NCI-H2196 treated with DMSO at 0.1 percent for 48 hours (cell line): ENCODE measurements around the gene RTL1.

Experiments used
- DNase-seq: peaks from one replicate; lab custom pipeline; 2025; ENCODE audit not compliant: unreplicated experiment; lab: John Stamatoyannopoulos, UW

Gene RTL1

DNA sequence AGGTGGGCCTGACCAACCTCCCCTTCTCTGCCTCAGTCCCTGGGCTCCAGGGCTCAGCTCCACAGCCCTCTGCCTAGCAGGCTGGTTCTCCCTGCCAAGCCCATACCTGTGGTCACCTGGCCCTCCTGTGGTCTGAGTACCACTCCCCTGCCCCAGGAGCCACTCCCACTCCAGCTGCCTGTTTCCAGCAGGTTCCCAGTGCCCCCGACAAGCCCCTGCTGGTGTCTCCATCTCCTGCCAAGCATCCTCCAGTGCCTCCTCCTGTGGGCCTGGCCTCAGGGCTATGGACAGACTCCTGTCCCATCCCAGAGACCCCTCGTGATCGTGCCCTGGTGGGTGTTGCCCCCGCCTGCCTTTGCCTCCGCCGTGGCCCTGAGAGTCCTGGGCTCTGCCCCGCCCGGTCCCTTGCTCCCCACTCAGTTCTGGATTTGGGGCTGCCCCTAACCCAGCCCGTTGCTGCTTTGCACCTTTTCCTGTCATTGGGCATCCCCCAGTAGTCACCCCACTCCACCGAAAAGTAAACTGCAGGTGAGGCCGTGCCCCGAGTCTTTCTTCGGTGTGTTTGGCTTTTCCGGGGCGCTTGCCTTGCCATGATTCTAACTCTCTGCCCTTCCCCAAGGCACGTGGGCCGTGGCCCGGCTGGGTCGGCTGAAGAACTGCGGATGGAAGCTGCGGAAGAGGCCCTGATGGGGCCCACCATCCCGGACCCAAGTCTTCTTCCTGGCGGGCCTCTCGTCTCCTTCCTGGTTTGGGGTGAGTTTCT is 67.8 kb downstream of the RTL1 start:
- no peak for DNase-seq

DNA sequence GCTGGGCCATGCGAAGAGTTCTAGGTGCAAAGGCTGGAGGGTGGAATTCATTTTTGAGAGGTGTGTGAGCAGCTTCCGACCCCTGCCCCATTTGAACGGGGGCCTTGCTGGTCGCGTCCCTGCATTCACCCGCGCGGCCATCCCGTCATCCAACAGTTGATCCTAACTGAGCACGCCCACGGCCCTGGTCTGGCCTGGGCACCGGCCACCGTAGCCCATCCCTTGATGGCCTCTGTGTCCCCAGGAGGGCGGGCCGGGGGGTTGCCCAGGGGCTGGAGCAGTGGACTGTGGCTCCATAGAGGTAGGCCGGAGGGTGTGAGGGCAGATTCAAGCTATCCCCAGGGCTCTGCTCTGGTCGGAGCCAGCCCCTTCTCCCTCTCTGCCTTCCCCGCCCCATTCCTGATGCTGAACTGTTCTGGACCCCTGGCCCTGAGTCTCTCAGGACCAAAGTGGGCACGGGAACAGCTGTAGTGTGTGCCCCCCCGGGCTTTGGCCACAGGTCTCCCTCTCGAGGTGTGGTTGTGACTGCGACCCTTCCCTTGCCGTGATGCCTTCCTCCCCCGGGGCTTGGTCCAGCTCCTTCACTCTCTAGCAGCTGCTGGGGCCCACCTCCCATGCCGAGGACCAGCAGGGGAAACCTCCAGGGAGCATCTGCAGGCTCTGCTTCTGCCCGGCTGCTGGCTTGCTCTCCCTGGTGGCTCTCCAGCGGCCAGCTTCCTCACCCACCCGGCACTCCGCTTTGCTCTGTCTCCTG is 68.6 kb downstream of the RTL1 start:
- no peak for DNase-seq

DNA sequence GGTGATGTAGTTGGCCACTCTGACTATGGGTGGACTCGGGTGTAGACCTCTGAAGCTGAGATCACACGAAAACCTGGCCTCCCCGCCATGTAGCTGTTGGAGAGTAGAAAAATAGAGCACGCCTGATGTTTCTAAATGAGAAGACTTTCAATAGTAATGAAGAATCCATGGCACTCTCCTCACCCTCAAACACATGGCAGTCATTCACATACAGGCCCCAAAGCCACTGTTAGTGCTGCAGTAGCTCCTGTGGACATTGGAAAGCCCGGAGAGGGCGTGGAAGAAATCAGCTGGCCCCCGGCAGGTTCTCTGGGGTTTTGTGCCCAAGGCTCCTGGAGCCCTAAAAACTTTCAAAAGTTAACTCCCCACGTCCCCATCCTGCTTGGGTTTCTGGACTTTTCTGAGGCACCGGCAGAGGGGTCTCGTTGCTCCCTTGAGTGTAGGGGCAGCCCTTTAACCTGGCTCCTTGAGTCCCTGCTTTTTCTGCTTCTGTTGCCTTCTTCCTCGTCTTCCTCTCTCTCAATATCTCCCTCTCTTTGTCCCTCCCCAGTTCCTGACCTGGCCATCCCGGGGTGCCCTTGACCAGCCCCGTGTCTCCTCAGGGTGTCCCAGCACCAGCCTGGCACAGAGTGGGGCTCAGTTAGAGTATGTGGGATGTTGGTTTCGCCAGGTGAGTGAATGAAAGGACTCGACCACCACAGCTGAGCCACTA is 69.3 kb downstream of the RTL1 start:
- DNase-seq = no peak

DNA sequence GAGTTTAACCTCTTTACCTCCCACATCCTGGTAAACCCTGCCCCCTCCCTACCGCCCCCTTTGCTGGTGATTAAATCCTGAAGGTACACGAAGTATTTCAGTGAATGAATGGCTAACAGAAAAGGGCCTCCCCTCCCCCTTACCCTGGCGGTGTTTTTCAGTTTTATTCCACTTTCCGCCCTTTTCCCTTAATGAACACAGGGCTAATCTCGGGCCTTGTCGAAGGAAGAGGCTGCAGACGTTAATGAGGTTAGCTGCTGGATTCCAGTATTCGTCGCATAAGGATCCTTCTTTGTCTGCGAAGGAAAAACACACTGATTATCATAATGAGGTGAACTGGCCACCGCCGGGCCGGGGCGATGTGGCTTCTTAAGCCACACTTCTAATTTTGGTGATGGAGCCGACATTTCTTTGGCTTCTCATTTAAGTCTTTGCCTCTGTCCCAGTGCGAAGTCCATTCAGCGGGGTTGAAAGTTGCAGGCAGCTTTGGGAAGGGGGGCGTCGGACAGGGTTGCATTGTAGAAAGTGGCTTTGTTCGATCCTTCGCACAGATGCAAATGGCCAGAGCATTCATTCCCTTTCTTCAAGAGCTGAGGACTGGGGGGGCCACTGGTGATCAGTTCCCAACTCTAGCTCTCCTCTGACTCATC is 71.1 kb downstream of the RTL1 start:
- DNase-seq = no peak

DNA sequence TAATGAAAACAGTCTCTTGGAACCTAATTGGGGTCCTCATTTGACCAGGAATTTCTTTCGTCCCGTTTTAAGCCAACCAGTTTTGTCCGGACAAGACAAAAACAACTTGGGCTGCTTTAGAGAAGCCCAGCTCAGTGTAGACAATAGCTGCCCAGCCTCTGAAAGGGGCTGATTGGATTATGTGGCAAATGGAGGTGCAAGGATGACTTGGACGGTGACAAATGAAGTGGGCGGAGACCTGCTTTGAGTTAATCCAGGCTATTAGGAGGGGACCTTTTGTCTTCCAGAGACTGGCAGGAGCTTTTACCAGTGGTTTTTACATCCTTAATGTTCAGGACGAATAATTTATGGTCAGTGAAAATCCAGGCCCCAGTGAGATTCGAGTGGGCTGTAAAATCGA is 72.8 kb downstream of the RTL1 start:
- no peak for DNase-seq
